OCI-LY3 (cell line): Measurements from ENCODE around the gene ZFPL1.

Experiments
- EZH2phosphoT487 ChIP-seq: fragments of 200-600 bp; shearing (Covaris generic); IDR thresholded peaks from 2 replicates; pipeline ENCODE4 v1.6.1; 2018; ENCODE audit warnings: antibody characterized with exemption, mixed run types, low read depth
- TF ChIP-seq, protein P1 (sequence below): fragments of 200-600, 300-600 bp; sonication (generic); IDR thresholded peaks from 2 replicates; pipeline ENCODE4 v1.5.1; 2014; ENCODE audit warnings: antibody characterized with exemption, low read length, low read depth

- TF ChIP-seq, protein P1, sequence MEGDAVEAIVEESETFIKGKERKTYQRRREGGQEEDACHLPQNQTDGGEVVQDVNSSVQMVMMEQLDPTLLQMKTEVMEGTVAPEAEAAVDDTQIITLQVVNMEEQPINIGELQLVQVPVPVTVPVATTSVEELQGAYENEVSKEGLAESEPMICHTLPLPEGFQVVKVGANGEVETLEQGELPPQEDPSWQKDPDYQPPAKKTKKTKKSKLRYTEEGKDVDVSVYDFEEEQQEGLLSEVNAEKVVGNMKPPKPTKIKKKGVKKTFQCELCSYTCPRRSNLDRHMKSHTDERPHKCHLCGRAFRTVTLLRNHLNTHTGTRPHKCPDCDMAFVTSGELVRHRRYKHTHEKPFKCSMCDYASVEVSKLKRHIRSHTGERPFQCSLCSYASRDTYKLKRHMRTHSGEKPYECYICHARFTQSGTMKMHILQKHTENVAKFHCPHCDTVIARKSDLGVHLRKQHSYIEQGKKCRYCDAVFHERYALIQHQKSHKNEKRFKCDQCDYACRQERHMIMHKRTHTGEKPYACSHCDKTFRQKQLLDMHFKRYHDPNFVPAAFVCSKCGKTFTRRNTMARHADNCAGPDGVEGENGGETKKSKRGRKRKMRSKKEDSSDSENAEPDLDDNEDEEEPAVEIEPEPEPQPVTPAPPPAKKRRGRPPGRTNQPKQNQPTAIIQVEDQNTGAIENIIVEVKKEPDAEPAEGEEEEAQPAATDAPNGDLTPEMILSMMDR, result no peak
- TF ChIP-seq EZH2phosphoT487, result no peak
Measured at GRCh38 chr11:65113361-65113756, 29.3 kb downstream of the ZFPL1 start.
